ENCODE measurements around the gene GALNT9.

GRCh38 chr12:132163041-132163910 lies 166.1 kb downstream of the GALNT9 start:
- TF ChIP-seq EZH2 (IDR thresholded peaks at IDR 0.05; ENCODE audit: insufficient read depth, poor library complexity, severe bottlenecking) (no peak), EZH2phosphoT487 (IDR thresholded peaks at IDR 0.05; ENCODE audit: insufficient read depth, low read depth) (no peak)
